ENCODE data around the gene TSPAN15.

Gene TSPAN15

DNA sequence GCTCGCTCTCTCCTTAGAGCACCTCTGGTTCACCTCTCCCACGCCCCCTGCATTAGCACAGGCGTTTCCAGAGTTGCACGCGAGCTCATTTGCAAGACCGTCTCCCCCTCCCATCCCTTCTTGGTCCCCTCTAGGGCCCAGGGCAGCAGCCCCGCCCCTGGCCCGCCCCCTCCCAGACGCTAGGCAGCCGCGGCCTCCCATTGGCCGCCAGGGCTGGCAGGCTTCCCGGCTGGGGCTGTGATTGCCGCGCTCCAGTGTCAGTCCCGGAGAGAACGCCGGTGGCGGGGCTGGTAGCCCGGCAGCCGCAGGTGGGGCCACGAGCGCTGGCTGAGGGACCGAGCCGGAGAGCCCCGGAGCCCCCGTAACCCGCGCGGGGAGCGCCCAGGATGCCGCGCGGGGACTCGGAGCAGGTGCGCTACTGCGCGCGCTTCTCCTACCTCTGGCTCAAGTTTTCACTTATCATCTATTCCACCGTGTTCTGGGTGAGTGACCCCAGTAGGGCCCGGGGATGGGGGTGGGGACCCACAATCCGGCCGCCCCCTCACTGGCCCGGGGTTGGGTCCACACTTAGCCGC lies at the start of gene TSPAN15:
Gene TSPAN15 (plus strand): TSS at position 257 of the 575 bp plus-strand sequence. CDS start 130 bp downstream, at position 387.
- peak; percentile 50 for DNase-seq

DNA sequence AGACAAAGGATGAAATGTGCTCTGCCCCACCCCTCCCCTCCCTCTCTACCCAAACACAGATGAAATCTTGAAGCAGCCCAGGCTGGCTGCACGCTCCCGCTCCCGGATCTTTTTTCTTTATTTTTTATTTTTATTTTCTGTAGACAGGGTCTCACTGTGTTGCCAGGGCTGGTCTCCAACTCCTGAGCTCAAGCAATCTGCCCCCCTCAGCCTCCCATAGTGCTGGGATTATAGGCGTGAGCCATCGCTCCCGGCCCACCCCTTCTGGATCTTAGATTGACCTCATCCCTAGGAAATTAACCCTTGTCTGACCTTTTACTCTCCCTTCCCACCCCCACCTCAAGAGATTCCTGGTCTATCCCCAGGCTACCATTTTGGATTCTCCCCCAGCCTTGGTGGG lies 48.9 kb upstream of the TSPAN15 start:
- no peak for DNase-seq

DNA sequence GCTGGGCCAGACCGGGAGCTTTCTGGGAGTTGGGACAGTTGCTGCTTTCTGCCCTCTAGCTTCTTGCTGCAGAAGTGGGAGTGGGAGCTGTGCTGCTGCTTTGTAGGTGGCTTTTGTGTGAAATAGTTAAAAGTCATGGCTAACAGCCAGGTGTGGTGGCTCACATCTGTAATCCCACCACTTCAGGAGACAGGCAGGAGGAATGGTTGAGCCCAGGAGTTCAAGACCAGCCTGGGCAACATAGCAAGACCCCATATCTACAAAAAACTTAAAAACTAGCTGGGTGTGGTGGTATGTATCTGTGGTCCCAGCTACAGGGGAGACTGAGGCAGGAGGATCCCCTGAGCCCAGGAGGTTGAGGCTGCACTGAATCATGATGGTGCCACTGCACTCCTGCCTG lies 48.2 kb upstream of the TSPAN15 start:
- no peak for DNase-seq

DNA sequence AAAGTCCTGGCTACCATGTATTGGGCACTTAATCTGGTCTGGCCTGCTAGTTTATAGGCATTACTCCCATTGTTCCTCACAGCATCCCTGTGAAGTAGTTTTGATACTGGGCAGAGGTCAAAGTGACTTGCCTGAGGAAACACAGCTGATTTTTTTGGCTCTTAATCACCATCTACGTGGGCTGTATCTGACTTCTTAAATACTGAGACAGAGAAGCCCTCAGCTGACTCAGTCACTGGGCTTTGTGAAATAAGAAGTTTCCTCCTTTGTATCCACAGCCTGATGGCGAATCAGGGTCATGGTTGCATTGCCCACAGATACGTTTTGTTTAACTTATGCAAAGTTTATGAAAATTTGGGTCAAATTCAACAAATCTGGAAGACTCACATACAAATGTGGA lies 47.7 kb upstream of the TSPAN15 start:
- DNase-seq = no peak

DNA sequence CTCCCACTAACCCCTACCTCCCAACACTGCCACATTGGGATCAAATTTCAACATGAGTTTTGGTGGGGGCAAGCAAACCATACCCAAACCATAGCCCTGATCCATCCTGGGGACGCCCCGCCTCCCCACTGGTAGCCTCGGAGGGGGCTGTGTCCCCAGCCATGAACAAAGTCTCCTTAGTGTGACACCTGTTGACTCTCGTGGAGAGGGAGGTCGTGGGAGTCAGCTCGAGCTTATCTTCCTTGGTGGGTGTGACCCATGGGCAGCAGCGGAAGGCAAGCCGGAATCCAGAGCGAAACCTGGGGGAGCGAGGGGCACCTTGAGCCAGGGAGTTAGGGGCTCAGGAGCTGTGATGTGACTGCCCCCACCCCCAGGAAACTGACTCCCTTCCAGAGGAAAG lies 46.5 kb upstream of the TSPAN15 start:
- DNase-seq = no peak

DNA sequence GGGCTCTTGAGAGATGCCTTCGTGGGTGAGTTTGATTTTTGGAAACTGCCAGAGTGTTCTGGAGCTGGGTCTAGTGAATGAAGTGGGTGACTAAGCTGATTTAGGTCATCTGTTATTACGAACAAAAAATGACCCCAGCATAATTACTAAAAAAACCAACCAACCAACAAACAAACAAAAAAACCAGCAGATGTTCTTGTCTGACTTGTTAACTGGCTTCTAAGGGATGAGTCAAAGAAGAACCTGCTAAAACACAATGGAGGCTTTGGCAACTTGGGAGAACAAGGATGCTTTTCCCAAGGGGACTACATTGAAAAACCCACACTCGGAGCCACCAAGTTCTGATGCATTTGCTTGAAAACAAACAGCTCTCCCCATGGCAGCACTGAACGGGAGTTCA lies 46.0 kb upstream of the TSPAN15 start:
- DNase-seq = no peak

DNA sequence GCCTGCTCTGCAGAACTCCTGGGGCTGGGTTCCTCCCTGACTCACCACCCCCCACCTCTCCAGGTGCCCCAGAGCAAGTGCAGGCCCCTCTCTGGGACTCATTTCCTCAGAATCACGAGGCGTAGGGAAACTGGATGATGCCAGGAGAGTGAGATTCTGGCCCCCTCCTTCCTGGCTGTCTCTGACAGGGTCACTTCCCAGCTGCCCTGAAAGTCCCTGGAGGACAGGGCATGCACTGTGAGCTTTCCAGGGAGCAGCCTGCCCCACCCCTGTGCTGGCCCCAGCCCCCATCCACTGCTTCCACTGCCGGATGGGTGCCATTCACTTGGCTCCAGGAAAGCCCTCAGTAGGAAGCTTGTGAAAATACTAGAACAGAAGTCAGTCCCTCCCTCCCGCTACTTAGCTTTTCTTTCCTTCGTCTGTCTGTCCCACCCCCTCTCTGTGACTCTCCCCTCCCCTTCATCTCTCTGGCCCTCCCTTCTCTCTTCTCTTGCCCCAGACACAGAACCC lies 44.9 kb upstream of the TSPAN15 start:
- DNase-seq = no peak

DNA sequence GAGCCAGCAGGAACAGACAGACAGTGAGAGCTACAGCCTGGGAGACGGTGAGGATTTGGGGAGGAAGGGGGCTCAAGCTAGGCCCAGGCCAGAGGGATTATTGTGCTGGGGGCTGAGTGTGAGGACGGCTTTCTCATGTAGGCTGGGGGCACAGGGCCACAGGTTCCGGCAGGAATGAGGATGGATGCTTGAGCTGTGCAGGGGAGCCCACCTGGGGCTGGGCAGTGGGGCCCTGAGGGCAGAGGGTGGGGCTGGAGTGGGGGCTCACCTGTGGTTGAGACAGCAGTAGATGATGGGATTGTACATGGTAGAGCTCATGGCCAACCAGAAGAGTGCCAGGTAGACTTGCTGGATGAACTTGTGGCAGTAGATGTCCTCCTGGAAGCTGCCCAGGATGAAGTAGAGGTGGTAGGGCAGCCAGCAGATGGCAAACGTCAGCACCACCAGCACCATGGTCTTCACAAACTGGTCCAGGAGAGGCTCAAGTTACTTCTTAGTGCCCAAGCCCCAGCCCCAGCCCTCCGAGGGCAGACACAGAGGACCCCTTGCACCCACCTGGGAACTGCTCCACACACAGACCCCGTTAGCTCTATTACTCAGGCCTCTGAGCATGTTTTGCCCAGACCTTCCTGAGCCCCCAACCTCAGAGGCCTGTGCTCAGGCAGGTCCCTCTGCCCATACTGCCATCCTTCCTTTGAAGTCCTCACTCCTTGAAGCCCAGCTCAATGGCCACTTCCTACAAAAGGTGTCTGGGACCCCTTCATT lies 44.3 kb upstream of the TSPAN15 start:
- no peak for DNase-seq

DNA sequence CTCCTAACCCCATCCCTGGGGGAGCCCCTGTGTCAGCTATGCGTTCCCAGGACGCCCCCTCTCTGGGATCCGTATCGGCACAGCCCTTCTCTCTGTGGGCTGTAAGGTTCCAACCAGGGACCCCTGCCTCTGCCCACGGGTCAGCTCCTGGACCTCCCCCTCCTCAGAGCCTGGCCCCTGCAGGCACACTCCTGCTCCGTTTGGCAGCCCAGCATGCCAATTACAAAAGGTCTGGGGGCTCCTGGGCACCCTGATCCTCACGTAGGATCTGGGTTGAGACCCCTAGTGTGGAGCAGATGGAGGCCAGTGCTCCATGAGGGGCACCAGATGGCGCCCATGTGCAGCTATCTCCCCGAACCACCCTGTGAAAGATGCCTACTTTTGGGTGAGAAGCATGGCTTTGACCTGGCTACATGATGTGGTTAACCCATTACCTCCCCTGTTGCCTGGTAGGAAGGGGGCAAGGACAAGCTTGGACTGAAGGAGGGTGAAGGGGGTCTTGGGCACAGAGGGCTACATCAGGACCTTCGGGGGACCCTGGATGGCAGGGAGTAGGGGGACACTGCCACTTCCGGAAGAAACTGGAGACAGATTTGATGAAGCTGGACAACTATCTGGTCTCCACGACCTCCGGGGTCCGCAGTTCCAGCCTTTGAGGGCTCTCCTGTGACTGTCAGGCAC lies 43.5 kb upstream of the TSPAN15 start:
- DNase-seq = peak; percentile 57

DNA sequence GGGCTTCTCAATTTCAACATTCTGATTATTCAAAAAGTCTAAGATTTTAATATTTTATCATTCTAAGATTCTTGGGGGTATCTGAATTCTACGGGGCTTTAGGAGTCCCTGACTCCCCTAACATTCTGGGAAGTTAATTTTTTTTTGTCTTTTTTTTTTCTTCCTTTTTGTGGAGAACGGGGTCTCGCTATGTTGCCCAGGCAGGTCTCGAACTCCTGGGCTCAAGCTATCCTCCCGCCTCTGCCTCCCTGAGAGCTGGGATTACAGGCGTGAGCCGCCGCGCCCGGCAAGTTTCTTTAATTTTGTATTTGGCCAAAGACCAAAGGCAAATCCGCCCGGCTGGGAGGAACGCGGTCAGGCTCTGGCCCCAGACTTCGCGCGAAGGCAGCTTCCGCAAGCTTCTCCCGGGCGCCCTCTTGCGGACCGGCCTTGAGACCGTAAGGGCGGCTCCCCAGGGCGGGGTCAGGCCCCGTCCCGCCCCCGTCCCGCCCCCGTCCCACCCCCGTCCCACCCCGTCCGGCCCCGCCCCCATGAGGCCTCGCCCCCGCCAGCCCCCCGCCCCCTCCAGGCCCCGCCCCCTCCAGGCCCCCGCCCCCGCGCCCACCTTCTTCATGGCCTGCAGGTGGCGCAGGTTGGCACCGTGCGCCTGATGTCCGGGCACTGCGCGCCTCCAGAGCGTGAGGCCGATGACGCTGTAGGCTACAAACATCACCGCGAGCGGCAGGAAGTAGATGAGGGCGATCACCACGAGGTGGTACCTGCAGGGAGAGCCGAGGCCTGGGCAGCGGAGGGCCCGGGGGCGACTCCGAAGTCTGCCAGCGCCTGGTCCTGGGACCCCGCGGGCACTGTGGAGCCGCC lies 42.7 kb upstream of the TSPAN15 start:
- DNase-seq = peak; percentile 85

DNA sequence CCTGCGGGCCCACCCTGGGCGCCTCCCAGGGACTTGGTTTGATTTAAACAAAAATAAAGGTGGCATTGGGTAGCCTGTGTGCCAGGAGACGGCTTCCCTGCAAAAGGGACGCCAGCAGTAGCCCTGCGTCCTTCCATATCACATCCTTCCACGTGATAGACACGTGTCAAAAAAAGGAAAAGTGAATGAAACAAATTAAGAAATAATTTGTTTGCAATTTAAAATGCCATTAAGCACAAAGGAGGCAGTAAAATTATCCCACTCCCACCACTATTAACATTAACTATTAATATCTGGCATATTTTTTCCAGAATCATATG lies 42.1 kb upstream of the TSPAN15 start:
- DNase-seq = no peak

DNA sequence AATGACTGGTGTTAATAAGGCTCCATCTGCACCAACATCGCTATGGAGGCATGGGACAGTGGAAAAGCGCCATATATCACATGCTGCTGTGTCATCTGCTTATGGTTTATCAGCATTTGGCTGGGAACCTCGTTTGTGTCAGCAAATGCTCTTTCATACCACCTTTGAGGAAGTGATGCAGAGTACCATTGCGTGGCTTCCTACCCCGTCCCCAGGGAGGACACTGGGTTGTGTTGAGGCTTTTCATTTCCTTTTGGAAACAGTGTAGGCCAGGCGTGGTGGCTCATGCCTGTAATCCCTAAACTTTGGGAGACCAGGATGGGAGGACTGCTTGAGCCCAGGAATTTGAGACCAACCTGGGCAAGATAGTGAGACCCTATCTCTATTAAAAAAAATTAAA lies 41.3 kb upstream of the TSPAN15 start:
- DNase-seq = peak; percentile 83

DNA sequence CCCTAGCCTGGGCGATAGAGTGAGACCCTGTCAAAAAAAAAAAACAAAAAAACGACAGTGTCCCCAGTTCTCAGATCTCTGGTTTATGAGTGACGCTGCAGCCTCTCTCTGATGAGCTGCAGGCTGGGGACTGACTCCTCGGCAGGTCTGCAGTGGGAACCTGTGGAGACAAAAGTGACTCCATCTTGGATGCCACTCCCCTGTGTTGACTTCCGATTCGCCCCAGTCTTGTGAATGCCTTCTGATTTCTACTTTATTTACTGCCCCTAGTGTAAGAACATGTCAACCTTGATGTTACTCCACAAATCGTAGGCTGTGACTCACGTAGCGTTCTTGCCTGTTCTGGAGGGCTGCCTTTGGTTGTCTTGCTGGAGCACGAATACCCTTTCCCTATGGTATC lies 40.8 kb upstream of the TSPAN15 start:
- DNase-seq = no peak

DNA sequence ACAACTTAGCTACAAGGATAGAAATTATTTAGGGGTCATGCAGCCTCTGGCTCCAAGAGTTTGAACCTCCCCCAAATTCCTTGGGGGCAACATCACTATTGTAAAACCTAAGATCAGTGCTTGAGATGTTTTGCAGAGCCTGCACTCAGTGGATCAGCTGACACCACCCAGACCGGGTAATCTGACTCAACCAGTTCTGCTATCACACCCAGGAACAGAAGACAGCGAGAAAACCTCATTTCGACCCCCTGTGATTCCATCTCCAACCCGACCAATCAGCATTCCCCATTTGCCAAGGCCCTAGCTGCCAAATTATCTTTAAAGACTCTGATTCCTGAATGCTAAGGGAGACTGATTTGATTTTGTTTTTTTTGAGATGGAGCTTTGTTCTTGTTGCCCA lies 39.8 kb upstream of the TSPAN15 start:
- no peak for DNase-seq

DNA sequence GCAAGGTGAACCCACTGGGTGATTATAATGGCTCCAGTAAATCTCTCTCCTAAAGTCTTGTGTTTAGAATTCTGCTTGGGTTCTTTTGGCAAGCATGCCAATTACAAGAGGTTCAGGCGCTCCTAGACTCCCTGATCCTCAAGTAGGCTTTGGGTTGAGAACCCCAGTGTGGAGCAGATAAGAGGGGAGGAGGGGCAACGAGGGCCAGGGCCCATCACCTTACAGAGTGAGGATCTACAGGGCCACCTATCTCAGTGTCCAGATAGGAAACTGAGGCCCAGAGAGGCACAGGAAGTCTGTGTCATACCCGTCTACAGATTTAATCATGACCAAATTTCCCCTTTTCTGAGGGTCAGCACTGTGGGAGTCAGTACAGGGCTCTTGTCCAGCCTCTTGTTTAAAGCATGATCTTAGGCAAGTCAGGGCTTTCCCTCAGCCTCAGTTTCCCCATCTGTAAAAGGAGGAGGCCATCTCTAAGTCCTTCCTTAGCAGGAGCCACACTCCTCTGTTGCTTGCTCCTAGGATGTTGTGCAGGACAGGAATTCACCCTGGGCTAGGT lies 39.0 kb upstream of the TSPAN15 start:
- DNase-seq = no peak

DNA sequence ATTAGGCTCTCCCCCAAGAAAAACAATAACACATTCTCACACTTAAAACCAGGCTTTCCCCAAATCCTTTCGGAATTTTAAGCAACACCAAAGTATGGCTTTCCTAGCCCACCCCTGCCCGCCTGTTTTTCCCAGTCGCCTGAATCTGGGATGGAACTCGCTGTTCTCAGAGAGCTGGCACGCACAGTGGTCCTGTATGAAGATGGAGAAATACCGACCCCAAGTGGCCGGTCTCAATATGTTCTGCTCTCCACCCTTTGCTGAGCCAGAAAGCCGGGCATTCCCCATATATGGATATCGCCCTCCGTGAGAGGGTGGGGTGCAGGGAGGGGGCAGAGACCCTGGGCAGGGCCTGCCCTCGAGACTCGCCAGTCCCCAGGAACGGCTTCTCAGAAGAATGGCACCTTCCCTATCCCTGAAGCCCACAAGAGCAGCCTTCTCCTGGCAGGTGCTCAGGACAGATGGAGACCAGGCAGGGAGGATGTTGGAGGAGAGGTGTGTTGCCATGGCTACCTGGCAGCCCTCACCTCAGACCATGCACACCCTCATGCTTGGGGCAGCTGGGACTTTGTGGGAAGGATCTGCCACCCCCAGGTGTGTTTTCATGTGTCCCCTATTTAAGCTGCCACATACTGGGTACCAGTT lies 37.9 kb upstream of the TSPAN15 start:
- DNase-seq = peak; percentile 16

DNA sequence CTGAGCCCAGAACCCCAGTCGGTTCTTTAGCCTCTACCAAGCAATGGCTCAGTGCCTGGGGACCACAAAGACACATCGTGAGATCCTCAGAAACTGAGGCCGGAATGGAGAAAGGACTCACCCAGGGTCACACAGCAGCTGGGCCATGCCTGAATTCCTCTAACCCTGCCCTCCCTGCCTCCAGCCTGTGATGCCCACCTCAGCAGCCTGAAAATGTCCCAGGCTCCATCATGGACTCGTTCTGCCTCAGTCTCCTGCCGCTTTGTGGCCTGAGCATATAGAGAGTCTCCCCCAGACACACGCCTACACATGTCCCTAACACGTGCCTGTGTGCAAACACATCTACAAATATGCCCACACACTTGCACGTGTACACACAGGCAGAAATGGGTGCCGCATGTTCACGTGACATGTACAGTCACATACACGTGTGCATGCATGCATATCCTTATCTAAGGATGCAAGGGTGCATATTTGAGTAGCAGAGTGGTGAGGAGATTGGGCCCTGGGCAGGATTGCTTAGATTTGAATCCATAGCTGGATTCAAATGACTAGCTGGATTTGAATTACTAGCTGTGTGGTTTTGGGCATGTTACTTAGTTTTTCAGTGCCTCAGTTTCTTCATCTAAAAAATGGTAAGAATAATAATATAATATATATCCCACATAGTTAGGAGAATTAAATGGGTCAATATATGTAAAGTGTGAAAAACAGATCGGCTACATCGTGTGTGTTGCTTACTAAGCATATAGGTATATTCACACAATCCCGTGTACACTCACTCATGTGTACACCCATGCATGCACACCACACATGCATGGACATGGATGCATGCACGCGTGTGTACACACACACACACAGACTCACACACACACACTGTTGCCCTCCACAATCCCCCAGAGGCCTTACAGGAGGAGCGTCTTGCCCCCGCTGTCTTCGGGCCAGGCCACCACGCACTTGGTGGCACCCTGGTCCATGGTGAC lies 36.9 kb upstream of the TSPAN15 start:
- DNase-seq = no peak

DNA sequence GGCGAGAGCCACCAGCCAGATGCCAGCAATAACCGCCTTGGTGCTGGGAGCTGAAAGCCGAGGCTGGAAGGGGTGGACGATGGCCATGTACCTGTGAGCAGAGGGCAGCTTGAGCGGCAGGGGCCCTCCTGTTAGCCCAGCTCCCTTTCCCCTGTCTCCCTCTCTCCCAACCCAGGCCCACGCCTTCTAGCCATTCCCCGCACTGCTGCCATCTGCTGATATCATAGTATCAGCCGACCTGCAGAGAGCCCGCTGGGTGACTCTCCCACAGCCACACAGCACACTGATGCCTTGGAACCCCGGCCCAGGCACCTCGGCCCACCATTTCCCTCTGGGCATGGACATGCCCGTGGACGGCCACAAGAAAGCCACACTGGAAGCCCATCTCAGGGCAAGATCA lies 36.2 kb upstream of the TSPAN15 start:
- DNase-seq = no peak

DNA sequence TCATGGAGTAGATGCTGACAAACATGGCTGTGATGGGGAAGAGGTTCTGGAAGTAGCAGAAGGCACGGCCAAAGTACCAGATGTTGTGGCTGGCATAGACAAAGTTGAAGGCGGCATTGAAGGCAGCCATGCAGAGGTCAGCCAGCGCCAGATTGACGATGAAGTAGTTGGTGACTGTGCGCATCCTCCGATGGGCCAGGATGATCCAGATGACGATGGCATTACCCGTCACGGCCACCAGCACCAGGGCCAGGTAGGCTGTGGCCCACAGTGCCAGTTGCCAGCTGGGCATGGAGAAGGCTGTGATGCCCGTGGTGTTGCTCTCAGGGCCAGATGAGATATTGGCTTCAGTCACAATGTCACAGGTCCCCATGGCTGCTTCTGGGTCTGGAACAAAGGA lies 35.3 kb upstream of the TSPAN15 start:
- no peak for DNase-seq

DNA sequence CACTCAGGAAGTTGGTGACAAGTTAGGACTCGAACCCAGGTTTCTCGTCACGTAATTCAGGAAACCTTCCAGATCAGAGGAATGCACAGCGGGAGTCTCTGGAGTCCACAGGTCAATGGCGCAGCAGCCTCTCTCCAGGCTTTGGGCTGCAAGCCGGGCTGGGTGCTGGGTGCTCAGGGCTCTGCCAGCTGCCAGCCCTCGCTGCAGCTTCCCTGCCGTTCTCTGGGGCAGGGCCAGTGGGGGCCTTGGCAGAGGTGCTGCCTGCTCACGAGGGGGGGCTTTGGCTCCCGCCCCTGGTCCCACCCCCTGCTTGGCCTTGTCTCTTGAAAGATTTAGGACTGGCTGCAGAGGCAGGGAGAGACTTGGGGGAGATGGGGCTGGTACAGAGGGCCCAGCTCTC lies 34.6 kb upstream of the TSPAN15 start, which contains the start of gene TACR2:
Gene TACR2 (minus strand): TSS at position 224 of the 400 bp plus-strand sequence. CDS start 595 bp downstream, outside the sequence.
- DNase-seq = no peak

DNA sequence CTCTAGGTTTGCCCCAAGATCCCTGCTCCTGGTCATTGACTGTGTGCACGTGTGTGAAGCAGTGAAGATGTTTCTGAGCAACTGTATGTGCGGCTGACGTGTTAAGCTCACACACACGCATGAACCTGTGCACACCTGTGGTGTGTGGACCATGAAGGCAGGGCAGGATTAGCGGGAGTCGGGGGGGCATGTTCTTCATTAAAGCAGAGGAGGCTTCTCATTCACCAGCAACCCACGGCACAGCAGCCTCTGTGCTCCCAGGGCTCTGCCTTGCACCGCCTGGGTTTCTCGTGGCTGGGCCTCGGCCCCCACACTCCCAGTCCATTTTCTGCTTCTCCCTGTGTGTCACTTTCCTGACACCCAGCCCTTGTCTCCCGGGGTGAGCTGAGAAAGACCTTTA lies 33.7 kb upstream of the TSPAN15 start:
- no peak for DNase-seq
